Activated T-cell treated with anti-CD3 and anti-CD28 coated beads for 1 hour (primary cell): Measurements from ENCODE around the gene FRK.
"Not testable (repeated sequence)": the region's sequence is repeated elsewhere in the genome, so short reads cannot be mapped to it uniquely, and the experiment has no call there.

Experiments used
- DNase-seq: peaks from one replicate; pipeline ENCODE4 v3.0.0-alpha.2; 2020; ENCODE audit warnings: low read depth

FRK gene

GRCh38 chr6:116074732-116075390 is 14.2 kb upstream of the FRK start:
- DNase-seq = no peak

GRCh38 chr6:116073765-116074440 is 13.2 kb upstream of the FRK start:
- DNase-seq = no peak

- no peak for DNase-seq
Measured at GRCh38 chr6:116072368-116072767, 11.7 kb upstream of the FRK start.

- no peak for DNase-seq
Measured at GRCh38 chr6:116070616-116071389, 10.1 kb upstream of the FRK start.

GRCh38 chr6:116070101-116070500 is 9.4 kb upstream of the FRK start:
- DNase-seq = no peak

GRCh38 chr6:116066789-116067188 is 6.1 kb upstream of the FRK start:
- DNase-seq = no peak

GRCh38 chr6:116064666-116065065 is 4.0 kb upstream of the FRK start:
- no peak for DNase-seq

- no peak for DNase-seq
Measured at GRCh38 chr6:116062496-116062895, 1.8 kb upstream of the FRK start.

GRCh38 chr6:116059713-116060571 is 749 bp downstream of the FRK start:
- DNase-seq = no peak

- no peak for DNase-seq
Measured at GRCh38 chr6:116057766-116058165, 2.9 kb downstream of the FRK start.

- no peak for DNase-seq
Measured at GRCh38 chr6:116055513-116055912, 5.2 kb downstream of the FRK start.

- DNase-seq = no peak
Measured at GRCh38 chr6:116051244-116051643, 9.4 kb downstream of the FRK start.

- no peak for DNase-seq
Measured at GRCh38 chr6:116050737-116051136, 10.0 kb downstream of the FRK start.

GRCh38 chr6:116049321-116049720 is 11.4 kb downstream of the FRK start:
- no peak for DNase-seq

GRCh38 chr6:116047173-116047933 is 13.3 kb downstream of the FRK start:
- DNase-seq = no peak

GRCh38 chr6:116046737-116047136 is 14.0 kb downstream of the FRK start:
- no peak for DNase-seq

- not testable (repeated sequence) for DNase-seq
Measured at GRCh38 chr6:116046272-116046671, 14.4 kb downstream of the FRK start.

- DNase-seq = no peak
Measured at GRCh38 chr6:116041934-116042333, 18.8 kb downstream of the FRK start.

- no peak for DNase-seq
Measured at GRCh38 chr6:116040993-116041392, 19.7 kb downstream of the FRK start.

GRCh38 chr6:116036885-116037284 is 23.8 kb downstream of the FRK start:
- DNase-seq = no peak

GRCh38 chr6:116036075-116036773 is 24.5 kb downstream of the FRK start:
- DNase-seq = no peak
